BJ (cell line): Measurements from ENCODE around the gene ATF7IP. TPM values are rescaled to one million over a fixed set of nuclear protein-coding genes. Genes with fewer than 3 reads are reported as not detected.
"Not testable (repeated sequence)": the region's sequence is repeated elsewhere in the genome, so short reads cannot be mapped to it uniquely, and the experiment has no call there.

Experiments
- CTCF ChIA-PET: fragments of 350-600 bp; formaldehyde crosslinking; extraction: SDS; loops from one replicate; lab custom pipeline; 2021; ENCODE audit warnings: antibody characterized with exemption, inconsistent platforms; lab: Yijun Ruan, JAX
- POLR2A ChIA-PET: fragments of 300-600 bp; sonication (Branson Sonifier 250); formaldehyde crosslinking; extraction: SDS; loops from one replicate; lab custom pipeline; 2021; ENCODE audit warnings: antibody characterized with exemption; lab: Charles Lee
- DNase-seq: peaks from one replicate; pipeline ENCODE4 v3.0.0-alpha.2; 2011; ENCODE audit warnings: low read depth
- H3K27me3 ChIP-seq: 2 replicates; pipeline ENCODE4 v1.6.0; 2011; ENCODE audit warnings: low read length; ENCODE audit not compliant: control insufficient read depth, insufficient read depth
- H3K36me3 ChIP-seq: 2 replicates; pipeline ENCODE4 v1.5.1; 2011; ENCODE audit warnings: low read length; ENCODE audit not compliant: control insufficient read depth, insufficient read depth
- H3K4me3 ChIP-seq: 2 replicates; pipeline ENCODE4 v1.5.1; 2011; ENCODE audit warnings: low read depth, mild to moderate bottlenecking, control low read depth, low read length
- CTCF ChIP-seq: IDR thresholded peaks from 2 replicates; pipeline ENCODE4 v1.5.1; 2011; ENCODE audit warnings: low read depth, mild to moderate bottlenecking, control low read depth, inconsistent platforms, low read length, moderate library complexity; ENCODE audit not compliant: insufficient read depth
- polyA plus RNA-seq: library from polyadenylated mRNA; depleted of rRNA; stranded (reverse); fragments of >200 nt; gene quantifications from 2 replicates; pipeline ENCODE4 v1.2.3, GENCODE V29; 2011

Gene ATF7IP
- polyA plus RNA-seq, 1 experiment = 8.1 TPM

GRCh38 chr12:14403293-14403692, 37.8 kb downstream of the ATF7IP start:
- Histone ChIP-seq H3K27me3 (no peaks in the 10 kb centered on the region), H3K4me3 (no peak overlapping the region), H3K36me3 (no peaks in the 10 kb centered on the region)
- POLR2A ChIA-PET = no interaction called here
- CTCF ChIA-PET = no interaction called here
- TF ChIP-seq CTCF = no peak
- DNase-seq = no peak

GRCh38 chr12:14403711-14404196, 38.3 kb downstream of the ATF7IP start:
- ChIA-PET POLR2A (no interaction called here), CTCF (no interaction called here)
- no peaks in the 10 kb centered on the region for H3K27me3 ChIP-seq
- no peak for TF ChIP-seq CTCF
- no peak overlapping the region for H3K4me3 ChIP-seq
- no peaks in the 10 kb centered on the region for H3K36me3 ChIP-seq
- DNase-seq = peak; percentile 41

- DNase-seq, POLR2A ChIA-PET, H3K4me3 ChIP-seq, H3K36me3 ChIP-seq, CTCF ChIA-PET, H3K27me3 ChIP-seq: not testable (repeated sequence)
These were observed 39.9 kb downstream of the ATF7IP start for GRCh38 chr12:14405407-14405806.

- ChIA-PET CTCF (interaction anchor here (0.6 kb wide), 1 partner anchor 123 kb away, joined by 3 read pairs; no protein-coding TSS in a partner anchor), POLR2A (no interaction called here)
- H3K36me3 ChIP-seq = no peaks in the 10 kb centered on the region
- no peak overlapping the region for H3K4me3 ChIP-seq
- no peak for TF ChIP-seq CTCF
- DNase-seq = no peak
- no peaks in the 10 kb centered on the region for H3K27me3 ChIP-seq
These were observed 42.7 kb downstream of the ATF7IP start for GRCh38 chr12:14408208-14408607.

GRCh38 chr12:14410177-14410576, 44.7 kb downstream of the ATF7IP start:
- Histone ChIP-seq H3K4me3 (no peak overlapping the region), H3K27me3 (no peaks in the 10 kb centered on the region), H3K36me3 (no peaks in the 10 kb centered on the region)
- CTCF ChIA-PET = interaction anchor here (1.5 kb wide), 1 partner anchor 152 kb away, joined by 4 read pairs; no protein-coding TSS in a partner anchor
- TF ChIP-seq CTCF = no peak
- POLR2A ChIA-PET = no interaction called here
- DNase-seq = no peak
